ENCODE measurements around the gene FRY. TPM values are rescaled to one million over a fixed set of nuclear protein-coding genes. Genes with fewer than 3 reads are reported as not detected.

The FRY gene
- total and polyA plus RNA-seq, 2 donors = 4.8 to 9.8 TPM

- WGBS = 97% methylated on average over 2 of the region's 2 CpGs
- no peaks in the 10 kb centered on the region for H3K9me3 ChIP-seq (ENCODE audit: control insufficient read depth in 2 of 2, insufficient read depth in 1 of 2, low read length in 1 of 2)
- no peak overlapping the region for H3K27ac ChIP-seq (ENCODE audit: low read depth in 1 of 2, low read length in 1 of 2)
- no peaks in the 10 kb centered on the region for H3K27me3 ChIP-seq (ENCODE audit: control insufficient read depth in 2 of 2, insufficient read depth in 1 of 2, low read length in 1 of 2)
- DNase-seq (ENCODE audit: low read depth in 6 of 9, low spot score in 9 of 9) = no peak
- H3K36me3 ChIP-seq (ENCODE audit: control insufficient read depth in 2 of 2, insufficient read depth in 2 of 2, low read length in 1 of 2) = peaks cover 10 to 22% of the 10 kb centered on the region in 2 donors
- H3K4me1 ChIP-seq (ENCODE audit: control insufficient read depth in 2 of 2, insufficient read depth in 2 of 2, low read length in 2 of 2) = no peaks in the 10 kb centered on the region
- no peak overlapping the region for H3K4me3 ChIP-seq (ENCODE audit: low read length in 2 of 2)
Measured at GRCh38 chr13:32334671-32335070, 303.1 kb downstream of the FRY start.

- no peaks in the 10 kb centered on the region for H3K27me3 ChIP-seq (ENCODE audit: control insufficient read depth in 2 of 2, insufficient read depth in 1 of 2, low read length in 1 of 2)
- no peak for DNase-seq (ENCODE audit: low read depth in 6 of 9, low spot score in 9 of 9)
- no peak overlapping the region for H3K4me3 ChIP-seq (ENCODE audit: low read length in 2 of 2)
- H3K27ac ChIP-seq (ENCODE audit: low read depth in 1 of 2, low read length in 1 of 2) = no peak overlapping the region
- WGBS = 72% methylated on average over 3 of the region's 3 CpGs
- H3K36me3 ChIP-seq (ENCODE audit: control insufficient read depth in 2 of 2, insufficient read depth in 2 of 2, low read length in 1 of 2) = peaks cover 0 to 3% of the 10 kb centered on the region in 2 donors
- no peaks in the 10 kb centered on the region for H3K4me1 ChIP-seq (ENCODE audit: control insufficient read depth in 2 of 2, insufficient read depth in 2 of 2, low read length in 2 of 2)
- no peaks in the 10 kb centered on the region for H3K9me3 ChIP-seq (ENCODE audit: control insufficient read depth in 2 of 2, insufficient read depth in 1 of 2, low read length in 1 of 2)
Measured at GRCh38 chr13:32340914-32341313, 309.3 kb downstream of the FRY start.

- WGBS = 97% methylated on average over 1 of the region's 1 CpG
Measured at GRCh38 chr13:32347651-32348050, 316.1 kb downstream of the FRY start.

More at GRCh38 chr13:32347651-32348050, 316.1 kb downstream of the FRY start:
- peaks cover 2 to 15% of the 10 kb centered on the region in 2 donors for H3K36me3 ChIP-seq (ENCODE audit: control insufficient read depth in 2 of 2, insufficient read depth in 2 of 2, low read length in 1 of 2)
- no peak overlapping the region for H3K4me3 ChIP-seq (ENCODE audit: low read length in 2 of 2)
- no peak for DNase-seq (ENCODE audit: low read depth in 6 of 9, low spot score in 9 of 9)
- H3K9me3 ChIP-seq (ENCODE audit: control insufficient read depth in 2 of 2, insufficient read depth in 1 of 2, low read length in 1 of 2) = no peaks in the 10 kb centered on the region
- H3K27ac ChIP-seq (ENCODE audit: low read depth in 1 of 2, low read length in 1 of 2) = no peak overlapping the region
- H3K4me1 ChIP-seq (ENCODE audit: control insufficient read depth in 2 of 2, insufficient read depth in 2 of 2, low read length in 2 of 2) = no peaks in the 10 kb centered on the region
- no peaks in the 10 kb centered on the region for H3K27me3 ChIP-seq (ENCODE audit: control insufficient read depth in 2 of 2, insufficient read depth in 1 of 2, low read length in 1 of 2)
